IPS-NIHi7 (cell line): ENCODE data around the gene LPP.

ENCODE experiments used
- DNase-seq: peaks from one replicate; pipeline ENCODE4 v3.0.0; 2012; ENCODE audit warnings: mixed read lengths; ENCODE audit errors: extremely low spot score

LPP gene

DNA sequence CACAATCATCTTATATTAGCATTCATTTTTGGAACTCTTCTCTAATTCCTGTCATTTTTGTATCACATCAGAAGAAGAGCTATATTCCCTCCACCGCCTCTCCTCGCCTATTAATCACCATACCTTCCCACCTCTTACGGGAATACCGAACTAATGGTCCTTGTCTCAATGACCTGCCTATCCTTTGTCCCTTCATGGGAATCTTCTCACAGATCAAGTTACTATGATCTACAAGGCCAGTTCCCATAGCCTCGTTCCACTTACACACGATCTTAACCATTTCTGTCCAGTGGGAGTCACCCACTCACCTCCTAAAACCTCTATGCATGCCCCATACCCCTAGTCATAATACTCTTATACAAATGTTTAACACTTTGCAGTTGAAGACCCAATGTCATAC lies 675.2 kb downstream of the LPP start:
- DNase-seq: no peak

DNA sequence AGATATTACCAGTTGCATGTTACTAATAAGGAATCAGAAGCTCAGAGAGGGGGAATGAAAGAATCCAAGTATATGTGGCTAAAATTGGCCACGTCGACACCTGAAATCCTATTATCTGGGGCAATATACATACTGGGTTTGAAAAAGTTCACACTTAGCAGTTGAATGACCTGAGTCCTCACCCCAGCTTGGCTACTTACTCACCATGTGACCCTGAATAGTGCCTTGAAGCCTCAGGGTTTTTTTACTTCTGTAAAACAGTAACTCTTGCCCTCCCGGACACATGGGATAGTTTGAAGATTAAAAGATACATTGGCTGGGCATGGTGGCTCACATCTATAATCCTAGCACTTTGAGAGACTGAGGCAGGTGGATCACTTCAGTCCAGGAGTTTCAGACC lies 675.6 kb downstream of the LPP start:
- DNase-seq: no peak

DNA sequence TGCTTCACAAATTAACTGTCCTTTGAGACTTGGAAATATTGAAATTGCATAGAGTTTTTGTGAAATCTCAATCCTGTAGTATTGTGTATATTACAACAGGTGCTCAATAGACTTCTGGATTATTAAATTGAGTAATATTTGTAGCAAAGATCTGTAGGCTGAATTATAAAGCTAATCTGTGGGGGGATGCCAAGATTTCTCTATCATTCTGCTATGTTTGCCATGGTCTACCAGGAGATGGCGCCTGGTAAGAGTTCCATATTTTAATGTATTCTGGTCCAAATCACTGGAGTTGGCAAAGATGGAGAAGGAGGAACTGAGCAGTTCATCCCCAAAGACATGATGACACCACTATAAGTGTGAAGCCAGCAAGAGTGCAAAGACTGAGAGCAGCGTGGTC lies 676.9 kb downstream of the LPP start:
- no peak for DNase-seq

DNA sequence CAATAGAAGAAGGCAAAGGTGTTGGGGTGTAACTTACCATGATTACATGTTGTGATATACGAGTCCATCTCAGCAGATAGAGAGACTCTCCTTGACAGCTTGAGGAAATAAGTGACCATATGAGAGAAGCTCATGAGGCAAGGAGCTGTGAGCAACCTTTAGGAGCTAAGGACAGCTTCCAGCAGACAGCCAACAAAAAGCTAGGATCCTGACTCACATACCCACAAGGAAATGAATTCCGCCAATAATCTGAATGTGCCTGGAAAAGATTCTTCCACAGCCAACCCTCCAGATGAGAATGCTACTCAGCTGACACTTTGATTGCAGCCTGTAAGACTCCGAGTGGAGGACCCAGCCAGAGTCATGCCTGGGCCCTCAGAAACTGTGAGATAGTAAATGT lies 678.2 kb downstream of the LPP start:
- no peak for DNase-seq

DNA sequence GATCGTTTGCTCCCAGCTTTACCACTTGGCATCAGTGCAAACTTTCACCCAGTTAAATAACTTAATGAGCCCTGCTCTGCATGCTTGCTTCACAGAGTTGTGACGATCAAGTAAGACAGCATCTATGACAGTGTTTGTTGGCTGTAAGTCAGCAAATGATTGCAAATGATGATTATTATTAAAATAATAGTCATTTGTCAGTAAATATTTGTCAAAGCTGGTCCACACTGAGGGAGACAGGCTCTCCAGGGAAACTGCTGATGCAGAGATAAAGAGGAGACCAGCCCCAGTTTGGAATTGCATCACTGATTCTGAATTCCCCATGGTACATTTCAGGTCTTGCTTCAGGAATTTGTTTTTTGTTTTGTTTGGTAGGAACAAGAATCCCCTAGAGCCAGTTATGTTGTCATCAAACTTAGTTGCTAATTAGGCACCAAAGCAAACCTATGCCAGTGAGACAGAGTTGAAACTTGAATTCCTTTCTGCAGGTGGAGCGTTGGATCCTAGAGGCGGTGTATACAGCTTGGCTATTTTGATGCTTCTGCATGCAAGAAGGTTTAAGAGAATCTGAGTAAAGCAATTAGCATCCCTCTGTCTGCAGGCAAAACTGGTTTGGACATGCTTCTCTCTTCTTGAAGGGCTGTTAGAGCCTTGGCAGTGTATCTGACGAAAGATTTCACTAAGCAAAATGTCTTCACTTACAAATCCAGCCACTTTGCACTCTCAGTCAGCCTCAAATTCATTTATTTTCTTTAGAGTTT lies 679.2 kb downstream of the LPP start:
- DNase-seq: no peak

DNA sequence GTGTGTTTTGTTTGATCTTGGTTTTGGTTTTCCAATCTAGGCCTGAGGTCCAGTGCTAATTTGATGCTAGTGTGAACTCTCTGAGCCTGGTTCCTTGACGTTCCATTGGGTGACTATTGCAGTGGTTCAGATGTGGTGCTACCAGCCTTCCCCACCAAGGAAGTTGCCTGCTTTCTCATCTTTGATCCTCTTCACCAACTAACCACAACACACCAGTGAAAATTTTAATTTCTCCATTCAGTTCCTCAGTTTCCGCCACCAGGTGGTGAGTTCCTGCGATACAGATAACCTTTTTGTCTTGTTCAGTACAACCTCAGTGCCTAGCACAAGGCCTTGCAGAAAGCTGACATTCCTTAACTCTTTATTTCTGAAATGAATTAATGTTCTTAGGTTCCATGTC lies 680.4 kb downstream of the LPP start:
- DNase-seq: no peak

DNA sequence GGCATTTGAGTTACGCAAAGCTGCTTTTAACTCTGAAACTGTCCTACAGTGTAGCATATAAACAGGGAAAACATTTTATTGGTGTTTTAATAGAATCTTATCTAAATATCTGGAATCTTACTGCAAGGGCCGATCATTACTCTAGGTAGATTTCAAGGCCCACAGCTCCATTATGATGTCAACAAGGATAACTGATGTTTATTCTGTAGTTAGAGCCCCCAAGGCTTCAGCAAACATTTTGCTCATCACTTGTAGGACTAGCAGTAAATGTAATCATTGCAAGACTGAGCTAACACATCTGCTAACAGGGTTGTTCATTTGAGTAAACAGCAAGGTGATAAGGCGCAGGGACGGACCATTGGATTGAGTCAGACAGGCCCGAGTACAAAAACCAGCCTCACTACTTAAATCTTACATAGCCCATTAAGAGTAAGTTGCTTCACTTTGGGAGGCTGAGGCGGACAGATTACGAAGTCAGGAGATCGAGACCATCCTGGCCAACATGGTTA lies 685.3 kb downstream of the LPP start:
- DNase-seq: no peak

- no peak for DNase-seq
Observed at GRCh38 chr3:188840290-188840689, 686.3 kb downstream of the LPP start.

DNA sequence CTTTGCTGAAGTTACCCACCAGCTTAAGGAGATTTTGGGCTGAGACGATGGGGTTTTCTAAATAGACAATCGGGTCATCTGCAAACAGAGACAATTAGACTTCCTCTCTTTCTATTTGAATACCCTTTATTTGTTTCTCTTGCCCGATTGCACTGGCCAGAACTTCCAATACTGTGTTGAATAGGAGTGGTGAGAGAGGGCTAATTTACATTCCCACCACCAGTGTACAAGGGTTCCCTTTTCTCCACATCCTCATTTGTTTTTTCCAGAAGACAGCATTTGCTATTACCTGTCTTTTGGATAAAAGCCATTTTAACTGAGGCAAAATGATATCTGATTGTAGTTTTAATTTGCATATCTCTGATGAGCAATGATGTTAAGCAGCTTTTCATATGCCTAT lies 687.9 kb downstream of the LPP start:
- DNase-seq: no peak

GRCh38 chr3:188842639-188843038 lies 688.7 kb downstream of the LPP start:
- no peak for DNase-seq

DNA sequence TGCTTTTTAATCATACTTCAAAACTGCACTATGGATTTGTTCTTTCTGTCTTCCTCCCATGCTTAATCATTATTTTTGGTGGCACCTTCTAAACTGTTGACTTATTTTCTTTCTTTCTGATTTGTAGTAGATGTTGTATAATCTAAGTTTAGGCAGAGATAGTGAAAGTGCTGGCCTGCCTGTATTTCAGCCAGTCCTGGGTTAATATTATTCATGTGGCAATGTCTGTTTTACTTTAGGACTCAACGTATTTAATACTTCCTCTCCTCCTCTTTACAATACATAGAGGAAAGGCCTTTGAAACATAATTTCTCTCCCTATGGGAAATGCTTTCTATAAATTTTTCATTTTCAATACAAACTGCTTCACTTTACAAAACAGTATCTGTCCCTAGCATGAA lies 690.1 kb downstream of the LPP start:
- DNase-seq: no peak

DNA sequence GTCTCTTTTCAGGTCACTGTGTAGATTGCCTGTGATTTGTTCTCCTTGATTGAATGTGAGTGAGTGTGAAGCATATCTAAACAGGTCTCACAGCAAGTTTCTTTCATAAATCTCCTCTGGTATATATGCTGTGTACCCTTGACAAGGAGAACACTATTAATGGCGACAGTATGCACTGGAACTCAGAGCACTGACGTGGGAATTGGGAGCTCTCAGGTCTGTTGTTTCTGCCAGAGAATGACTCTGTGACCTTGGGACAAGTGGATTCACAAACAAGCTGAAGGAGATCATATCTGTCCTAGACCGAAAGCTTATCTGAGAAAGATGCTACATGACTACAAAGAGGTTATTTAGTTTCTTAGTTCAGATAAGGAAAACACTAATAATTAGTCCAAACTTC lies 691.6 kb downstream of the LPP start:
- no peak for DNase-seq

DNA sequence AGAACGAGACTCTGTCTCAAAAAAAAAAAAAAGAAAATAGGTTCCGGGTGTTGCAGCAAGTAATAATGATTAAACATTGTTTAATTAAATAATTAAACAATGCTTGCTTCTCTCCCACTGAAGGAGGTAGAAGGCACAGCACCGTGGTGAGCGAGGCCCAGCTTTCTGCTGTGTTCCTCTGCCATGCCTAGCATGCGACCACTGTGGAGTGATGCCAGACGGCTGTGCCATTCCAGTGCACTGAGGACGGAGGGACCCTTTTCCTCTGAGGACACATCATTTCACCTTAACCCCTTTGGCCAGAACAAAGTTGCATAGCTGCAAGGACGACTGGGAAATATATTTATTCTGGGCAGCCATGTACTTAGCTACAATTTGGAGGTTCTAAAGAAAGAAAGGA lies 695.0 kb downstream of the LPP start:
- no peak for DNase-seq

DNA sequence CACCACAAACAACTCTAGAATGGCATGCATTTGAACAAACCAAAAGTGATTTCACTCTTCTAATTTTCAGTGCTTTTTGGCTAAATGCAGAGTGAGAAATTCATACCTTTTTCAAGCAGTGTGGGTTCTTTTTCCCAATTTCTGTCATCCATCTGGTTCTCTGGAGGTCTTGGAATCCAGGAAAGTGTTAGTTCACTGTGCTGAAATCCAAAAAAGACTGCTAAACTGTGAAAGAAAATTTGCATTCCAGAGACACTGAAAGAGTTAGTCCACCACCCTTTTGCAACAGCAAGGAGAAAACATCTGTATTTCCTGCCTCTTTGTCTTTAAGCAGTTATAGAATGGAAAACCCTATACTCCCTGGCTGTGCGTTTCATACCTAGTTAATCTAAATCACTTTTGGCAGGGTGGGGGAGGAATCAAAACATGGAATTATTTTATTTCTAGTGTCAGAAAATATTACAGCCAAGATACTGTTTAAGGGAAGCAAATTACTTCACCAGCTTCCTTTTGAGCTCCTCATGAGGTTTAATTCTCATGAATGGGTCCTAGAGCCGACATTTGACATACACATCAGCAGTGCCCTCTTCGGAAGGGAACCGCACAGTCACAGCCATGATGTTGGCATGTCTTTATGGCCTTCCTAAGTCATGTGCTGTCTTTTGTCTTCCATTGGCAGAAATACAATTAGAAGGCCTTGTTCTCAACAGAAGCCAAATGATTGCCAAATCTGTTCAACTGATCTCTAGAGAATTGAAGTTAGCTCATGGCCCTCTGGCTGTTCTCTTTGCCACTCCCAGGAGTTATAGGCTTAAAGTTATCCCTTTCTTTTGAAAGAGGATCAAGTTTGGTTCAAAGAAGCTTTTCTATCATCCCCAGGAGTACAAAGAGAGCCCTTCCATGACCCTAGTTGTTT lies 700.2 kb downstream of the LPP start:
- no peak for DNase-seq

GRCh38 chr3:188854772-188855149 lies 700.8 kb downstream of the LPP start:
- no peak for DNase-seq

GRCh38 chr3:188855675-188856074 lies 701.7 kb downstream of the LPP start:
- no peak for DNase-seq

DNA sequence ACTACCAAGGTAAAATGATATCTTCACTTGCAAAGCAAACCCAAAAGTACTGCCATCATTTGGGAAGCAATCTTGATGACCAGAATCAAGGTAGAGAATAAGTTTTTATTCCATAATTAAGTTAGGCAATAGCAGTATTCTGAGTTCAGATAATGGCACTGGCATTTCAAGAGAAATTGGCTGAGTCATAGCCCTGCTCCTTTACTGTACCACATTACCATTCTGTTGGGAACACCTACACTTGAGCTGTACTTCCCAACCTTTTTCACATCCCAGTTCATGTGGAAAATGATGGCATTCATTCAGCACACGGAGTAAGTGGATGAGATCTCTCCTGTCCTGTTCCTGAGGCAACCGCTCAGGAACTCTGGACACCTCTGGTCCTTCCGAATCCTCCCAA lies 706.2 kb downstream of the LPP start:
- no peak for DNase-seq

GRCh38 chr3:188861842-188862744 lies 708.1 kb downstream of the LPP start:
- no peak for DNase-seq

DNA sequence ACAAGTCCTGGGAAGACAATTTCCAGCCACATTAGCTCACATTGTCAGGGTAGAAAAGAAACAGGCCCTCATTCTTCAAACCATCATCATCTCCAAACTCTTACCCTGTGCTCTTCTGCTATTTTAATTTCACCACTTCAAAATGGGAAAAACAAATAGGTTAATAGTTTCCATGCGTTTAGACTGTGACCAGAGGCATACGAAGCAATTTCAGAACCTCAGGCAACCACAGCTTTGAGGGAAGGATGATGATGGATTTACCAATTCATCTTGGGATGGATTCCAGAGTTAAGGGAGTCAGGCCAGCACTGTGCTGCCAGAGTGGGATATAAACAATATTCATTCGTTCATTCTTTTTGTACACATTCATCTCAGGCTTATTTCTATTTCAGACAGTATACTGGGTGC lies 710.0 kb downstream of the LPP start:
- DNase-seq: no peak

GRCh38 chr3:188867691-188868265 lies 713.8 kb downstream of the LPP start:
- no peak for DNase-seq

DNA sequence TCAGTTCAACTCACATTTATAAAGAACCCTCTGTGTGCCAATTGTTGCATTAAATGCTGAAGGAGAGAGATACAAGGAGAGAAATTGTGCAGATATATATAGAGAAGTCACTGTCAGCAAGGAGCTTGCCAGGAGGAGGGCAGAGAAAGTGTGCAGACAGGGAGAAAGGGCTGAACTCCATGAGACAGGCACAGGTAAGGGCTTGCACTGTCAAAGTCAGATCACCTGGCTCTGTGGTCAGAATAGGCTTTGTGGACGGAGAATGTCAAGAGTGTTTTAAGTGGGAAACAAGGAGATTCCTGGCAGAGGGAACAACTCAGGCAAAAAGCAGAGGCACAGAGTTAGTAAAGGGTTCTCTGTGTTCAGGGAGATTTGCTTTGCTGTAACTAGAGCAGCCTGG lies 714.8 kb downstream of the LPP start:
- DNase-seq: no peak

- DNase-seq: no peak
Observed at GRCh38 chr3:188869628-188870027, 715.7 kb downstream of the LPP start.
